Measurements from ENCODE around the gene PIM3.

Gene PIM3

GRCh38 chr22:49922484-49922883, 38.1 kb upstream of the PIM3 start:
- DNase-seq (ENCODE audit: low read depth): no peak
- no peak for TF ChIP-seq CTCF (IDR thresholded peaks at IDR 0.05; ENCODE audit: control insufficient read depth, insufficient read depth, low read depth, low read length, missing control alignments)
- no peak overlapping the region for H3K4me3 ChIP-seq (ENCODE audit: control insufficient read depth, low read depth, low read length)

- no peak overlapping the region for H3K4me3 ChIP-seq (ENCODE audit: control insufficient read depth, low read depth, low read length)
- DNase-seq (ENCODE audit: low read depth): no peak
- TF ChIP-seq CTCF (IDR thresholded peaks at IDR 0.05; ENCODE audit: control insufficient read depth, insufficient read depth, low read depth, low read length, missing control alignments): no peak
Measured at GRCh38 chr22:49922926-49923325, 37.6 kb upstream of the PIM3 start.

GRCh38 chr22:49923445-49923844, 37.1 kb upstream of the PIM3 start:
- no peak overlapping the region for H3K4me3 ChIP-seq (ENCODE audit: control insufficient read depth, low read depth, low read length)
- TF ChIP-seq CTCF (IDR thresholded peaks at IDR 0.05; ENCODE audit: control insufficient read depth, insufficient read depth, low read depth, low read length, missing control alignments): no peak
- DNase-seq (ENCODE audit: low read depth): no peak

GRCh38 chr22:49924113-49924833, 36.3 kb upstream of the PIM3 start:
- no peak for TF ChIP-seq CTCF (IDR thresholded peaks at IDR 0.05; ENCODE audit: control insufficient read depth, insufficient read depth, low read depth, low read length, missing control alignments)
- H3K4me3 ChIP-seq (ENCODE audit: control insufficient read depth, low read depth, low read length): no peak overlapping the region
- DNase-seq (ENCODE audit: low read depth): no peak

- H3K4me3 ChIP-seq (ENCODE audit: control insufficient read depth, low read depth, low read length): no peak overlapping the region
- no peak for TF ChIP-seq CTCF (IDR thresholded peaks at IDR 0.05; ENCODE audit: control insufficient read depth, insufficient read depth, low read depth, low read length, missing control alignments)
- no peak for DNase-seq (ENCODE audit: low read depth)
Measured at GRCh38 chr22:49925525-49926128, 34.9 kb upstream of the PIM3 start.

- no peak overlapping the region for H3K4me3 ChIP-seq (ENCODE audit: control insufficient read depth, low read depth, low read length)
- TF ChIP-seq CTCF (IDR thresholded peaks at IDR 0.05; ENCODE audit: control insufficient read depth, insufficient read depth, low read depth, low read length, missing control alignments): no peak
- DNase-seq (ENCODE audit: low read depth): no peak
Measured at GRCh38 chr22:49926916-49927315, 33.7 kb upstream of the PIM3 start.

All from AG09309 (cell line).